Measurements from ENCODE around the gene NRN1L.
"Not testable (repeated sequence)": the region's sequence is repeated elsewhere in the genome, so short reads cannot be mapped to it uniquely, and the experiment has no call there.

The NRN1L gene

GRCh38 chr16:67860589-67861398 lies 23.9 kb upstream of the NRN1L start:
- H3K79me2 ChIP-seq, result peaks cover 42% of the 10 kb centered on the region
- H3K4me2 ChIP-seq (ENCODE audit: low read length), result no peak overlapping the region
- H2AFZ ChIP-seq, result no peak overlapping the region
- H3K27me3 ChIP-seq (ENCODE audit: control insufficient read depth, insufficient read depth, low read length), result no peaks in the 10 kb centered on the region
- peaks cover 9% of the 10 kb centered on the region for H3K4me1 ChIP-seq
- no peak overlapping the region for H3K27ac ChIP-seq
- H3K9ac ChIP-seq, result no peak overlapping the region
- TF ChIP-seq CTCF (IDR thresholded peaks at IDR 0.05), result no peak
- H3K36me3 ChIP-seq (ENCODE audit: control insufficient read depth, insufficient read depth, low read length), result no peaks in the 10 kb centered on the region
- no peaks in the 10 kb centered on the region for H3K9me3 ChIP-seq (ENCODE audit: control insufficient read depth, low read length)
- H3K4me3 ChIP-seq (ENCODE audit: low read depth, low read length), result no peak overlapping the region

GRCh38 chr16:67861877-67862276 lies 22.8 kb upstream of the NRN1L start:
- Histone ChIP-seq H3K79me2 (peaks cover 34% of the 10 kb centered on the region), H3K9ac (no peak overlapping the region), H3K4me2 (ENCODE audit: low read length) (no peak overlapping the region), H3K4me3 (ENCODE audit: low read depth, low read length) (no peak overlapping the region), H3K27me3 (ENCODE audit: control insufficient read depth, insufficient read depth, low read length) (no peaks in the 10 kb centered on the region), H2AFZ (no peak overlapping the region), H3K27ac (no peak overlapping the region), H3K9me3 (ENCODE audit: control insufficient read depth, low read length) (no peaks in the 10 kb centered on the region), H3K4me1 (peaks cover 6% of the 10 kb centered on the region), H3K36me3 (ENCODE audit: control insufficient read depth, insufficient read depth, low read length) (no peaks in the 10 kb centered on the region)
- TF ChIP-seq CTCF (IDR thresholded peaks at IDR 0.05), result no peak

GRCh38 chr16:67862623-67863583 lies 21.8 kb upstream of the NRN1L start:
- no peaks in the 10 kb centered on the region for H3K36me3 ChIP-seq (ENCODE audit: control insufficient read depth, insufficient read depth, low read length)
- H2AFZ ChIP-seq, result no peak overlapping the region
- peaks cover 29% of the 10 kb centered on the region for H3K79me2 ChIP-seq
- no peak for TF ChIP-seq CTCF (IDR thresholded peaks at IDR 0.05)
- no peaks in the 10 kb centered on the region for H3K27me3 ChIP-seq (ENCODE audit: control insufficient read depth, insufficient read depth, low read length)
- no peak overlapping the region for H3K4me2 ChIP-seq (ENCODE audit: low read length)
- H3K9ac ChIP-seq, result no peak overlapping the region
- no peak overlapping the region for H3K4me3 ChIP-seq (ENCODE audit: low read depth, low read length)
- H3K4me1 ChIP-seq, result no peaks in the 10 kb centered on the region
- H3K27ac ChIP-seq, result peak overlapping the region; percentile 29
- H3K9me3 ChIP-seq (ENCODE audit: control insufficient read depth, low read length), result no peaks in the 10 kb centered on the region

- H3K27me3 ChIP-seq (ENCODE audit: control insufficient read depth, insufficient read depth, low read length); H3K4me3 ChIP-seq (ENCODE audit: low read depth, low read length); H3K4me2 ChIP-seq (ENCODE audit: low read length); H2AFZ ChIP-seq; H3K9me3 ChIP-seq (ENCODE audit: control insufficient read depth, low read length); H3K4me1 ChIP-seq; H3K36me3 ChIP-seq (ENCODE audit: control insufficient read depth, insufficient read depth, low read length); H3K27ac ChIP-seq; H3K9ac ChIP-seq: not testable (repeated sequence)
- H3K79me2 ChIP-seq, result peaks cover 20% of the 10 kb centered on the region
Measured at GRCh38 chr16:67864044-67864443, 20.6 kb upstream of the NRN1L start.

- Histone ChIP-seq H3K27ac (no peak overlapping the region), H3K4me3 (ENCODE audit: low read depth, low read length) (no peak overlapping the region), H3K4me2 (ENCODE audit: low read length) (no peak overlapping the region), H3K4me1 (no peaks in the 10 kb centered on the region), H3K79me2 (peaks cover 16% of the 10 kb centered on the region), H3K9ac (no peak overlapping the region), H2AFZ (no peak overlapping the region), H3K36me3 (ENCODE audit: control insufficient read depth, insufficient read depth, low read length) (no peaks in the 10 kb centered on the region), H3K27me3 (ENCODE audit: control insufficient read depth, insufficient read depth, low read length) (no peaks in the 10 kb centered on the region), H3K9me3 (ENCODE audit: control insufficient read depth, low read length) (no peaks in the 10 kb centered on the region)
- TF ChIP-seq CTCF (IDR thresholded peaks at IDR 0.05), result no peak
Measured at GRCh38 chr16:67864594-67864993, 20.1 kb upstream of the NRN1L start.

Measured in parathyroid adenoma (tissue), 2 donors.